ENCODE data around the gene APEH. TPM values are rescaled to one million over a fixed set of nuclear protein-coding genes. Genes with fewer than 3 reads are reported as not detected.
"Not testable (repeated sequence)": the region's sequence is repeated elsewhere in the genome, so short reads cannot be mapped to it uniquely, and the experiment has no call there.

APEH gene
- total RNA-seq, 2 experiments from 2014 or later: 148 to 165 TPM

DNA sequence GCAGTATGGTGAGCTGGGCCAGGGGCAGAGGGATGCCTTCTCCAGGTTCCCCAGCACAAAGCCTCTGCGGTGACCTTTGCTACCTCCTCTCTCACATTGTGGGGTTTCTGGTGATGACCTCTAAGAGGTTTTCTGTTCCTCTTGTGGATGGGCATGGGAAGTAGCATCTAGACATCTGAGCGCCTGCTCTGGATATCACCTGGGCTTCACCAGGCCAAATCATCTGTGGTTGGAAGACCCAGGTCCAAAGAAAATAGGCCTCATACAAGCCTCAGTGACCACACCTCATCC is 7.0 kb downstream of the APEH start:
- Mint-ChIP-seq H3K4me3 (no peak overlapping the region), H3K27me3 (no peaks in the 10 kb centered on the region), H3K9me3 (no peaks in the 10 kb centered on the region), H3K4me1 (peaks cover 7% of the 10 kb centered on the region), H3K36me3 (peaks cover 5% of the 10 kb centered on the region), H3K27ac (no peak overlapping the region)
- no peak for DNase-seq
- POLR2A ChIA-PET: no interaction called here
- ATAC-seq (ENCODE audit: low read depth): no peak

DNA sequence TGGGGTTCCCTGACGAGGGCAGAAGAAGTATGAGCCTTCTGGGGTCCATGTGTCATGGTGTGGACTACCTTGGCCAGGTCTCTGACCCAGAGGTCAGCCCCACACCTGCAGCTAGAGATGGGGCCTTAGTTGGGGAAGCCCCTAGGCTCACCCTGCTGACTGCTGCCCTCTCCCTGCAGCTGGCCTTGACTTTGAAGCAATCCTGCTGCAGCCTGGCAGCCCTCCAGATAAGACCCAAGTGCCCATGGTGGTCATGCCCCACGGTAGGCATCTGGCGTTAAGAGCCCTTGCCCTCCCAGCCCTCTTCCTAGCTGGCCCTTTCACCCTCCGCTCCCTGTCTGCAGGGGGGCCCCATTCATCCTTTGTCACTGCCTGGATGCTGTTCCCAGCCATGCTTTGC is 7.4 kb downstream of the APEH start:
- H3K4me3 Mint-ChIP-seq: no peak overlapping the region
- H3K4me1 Mint-ChIP-seq: peaks cover 6% of the 10 kb centered on the region
- ATAC-seq (ENCODE audit: low read depth) (no peak), DNase-seq (no peak)
- H3K36me3 Mint-ChIP-seq: peaks cover 5% of the 10 kb centered on the region
- H3K27me3 Mint-ChIP-seq: no peaks in the 10 kb centered on the region
- no peaks in the 10 kb centered on the region for H3K9me3 Mint-ChIP-seq
- H3K27ac Mint-ChIP-seq: no peak overlapping the region
- POLR2A ChIA-PET: no interaction called here

DNA sequence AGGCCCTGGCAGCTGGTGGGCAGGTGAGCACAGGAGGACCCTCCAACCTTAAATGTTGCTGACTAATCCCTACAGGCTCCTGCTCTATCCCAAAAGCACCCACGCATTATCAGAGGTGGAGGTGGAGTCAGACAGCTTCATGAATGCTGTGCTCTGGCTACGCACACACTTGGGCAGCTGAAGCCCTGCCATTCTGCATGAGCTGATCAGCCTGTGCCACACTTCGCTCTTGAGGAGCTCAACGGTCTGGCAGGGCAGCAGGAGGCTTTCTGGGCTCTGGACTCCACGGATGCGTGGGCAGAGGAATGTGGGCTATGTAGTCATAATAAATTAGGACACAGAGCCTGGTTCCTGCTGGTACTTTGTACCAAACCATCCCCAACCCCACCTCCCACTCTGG is 9.0 kb downstream of the APEH start:
- peaks cover 8% of the 10 kb centered on the region for H3K4me1 Mint-ChIP-seq
- H3K27ac Mint-ChIP-seq: no peak overlapping the region

DNA sequence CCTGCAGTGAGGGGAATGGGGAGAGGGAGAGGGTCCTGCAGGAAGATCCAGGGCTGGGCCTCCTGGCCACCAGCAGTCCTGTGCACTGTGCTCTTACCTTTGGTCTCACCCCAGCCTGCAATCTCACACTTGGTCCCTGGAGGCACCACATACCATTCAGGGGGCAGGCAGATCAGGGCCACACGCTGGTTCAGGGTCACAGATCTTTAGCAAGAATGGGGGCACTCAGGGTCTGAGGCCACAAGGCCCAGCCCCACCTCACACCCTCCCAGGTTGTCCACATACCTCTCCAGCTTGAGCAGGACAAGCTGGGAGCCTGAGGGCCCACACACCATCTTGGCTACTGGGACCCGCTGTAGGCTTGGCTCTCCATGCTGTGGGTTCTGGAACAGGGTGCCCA is 10.3 kb downstream of the APEH start:
- H3K27me3 Mint-ChIP-seq; H3K27ac Mint-ChIP-seq; H3K9me3 Mint-ChIP-seq; ATAC-seq (ENCODE audit: low read depth); DNase-seq; H3K4me3 Mint-ChIP-seq; POLR2A ChIA-PET; H3K36me3 Mint-ChIP-seq; H3K4me1 Mint-ChIP-seq: not testable (repeated sequence)

More for the DNA sequence above, 9.0 kb downstream of the APEH start:
- H3K36me3 Mint-ChIP-seq: peaks cover 5% of the 10 kb centered on the region
- no peak overlapping the region for H3K4me3 Mint-ChIP-seq
- ATAC-seq (ENCODE audit: low read depth) (no peak), DNase-seq (no peak)
- POLR2A ChIA-PET: no interaction called here
- H3K9me3 Mint-ChIP-seq: no peaks in the 10 kb centered on the region
- H3K27me3 Mint-ChIP-seq: no peaks in the 10 kb centered on the region

DNA sequence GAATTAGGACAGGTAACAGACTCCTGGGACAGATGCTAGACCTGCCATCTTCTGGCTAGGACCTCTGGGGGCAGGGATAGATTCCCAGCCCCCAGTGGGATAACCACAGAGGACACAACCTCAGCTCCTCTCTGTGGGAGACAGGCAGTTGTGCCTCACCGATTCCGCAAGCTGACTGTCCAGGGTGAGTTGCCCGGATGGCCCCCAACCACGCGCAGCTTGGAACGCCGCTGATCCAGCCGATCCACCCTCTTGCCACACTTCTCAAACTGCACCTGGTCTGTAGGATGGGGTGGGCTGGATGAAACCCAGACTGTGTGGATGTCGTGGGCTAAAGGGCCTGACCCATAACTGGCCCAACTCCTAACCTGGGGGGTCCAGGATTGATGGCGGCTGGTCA is 11.0 kb downstream of the APEH start:
- H3K27ac Mint-ChIP-seq; H3K36me3 Mint-ChIP-seq; POLR2A ChIA-PET; H3K4me3 Mint-ChIP-seq; H3K4me1 Mint-ChIP-seq; H3K27me3 Mint-ChIP-seq; ATAC-seq (ENCODE audit: low read depth); H3K9me3 Mint-ChIP-seq; DNase-seq: not testable (repeated sequence)

DNA sequence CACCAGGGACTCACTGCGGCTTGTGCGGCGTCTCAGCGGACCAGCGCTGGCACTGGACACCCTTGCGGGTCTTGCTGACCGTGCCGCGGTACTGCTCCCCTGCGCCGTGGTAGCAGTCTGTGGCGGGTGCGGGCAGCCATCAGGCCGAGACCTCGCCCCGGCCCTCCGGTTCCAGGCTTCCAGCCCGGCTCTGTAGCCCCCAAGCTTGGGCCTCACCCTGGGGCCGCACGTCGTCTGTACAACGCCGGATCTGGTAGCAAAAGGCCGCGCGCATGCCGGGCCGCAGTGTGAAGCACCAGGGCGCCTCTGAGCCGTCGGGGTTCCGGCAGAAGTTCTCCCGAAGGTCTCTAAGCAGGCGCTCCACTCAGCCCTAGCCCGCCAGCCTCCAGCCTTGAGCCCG is 11.7 kb downstream of the APEH start:
- DNase-seq; POLR2A ChIA-PET; H3K27ac Mint-ChIP-seq; H3K27me3 Mint-ChIP-seq; H3K9me3 Mint-ChIP-seq; H3K4me3 Mint-ChIP-seq; H3K36me3 Mint-ChIP-seq; ATAC-seq (ENCODE audit: low read depth): not testable (repeated sequence)
- H3K4me1 Mint-ChIP-seq: peaks cover 11% of the 10 kb centered on the region

DNA sequence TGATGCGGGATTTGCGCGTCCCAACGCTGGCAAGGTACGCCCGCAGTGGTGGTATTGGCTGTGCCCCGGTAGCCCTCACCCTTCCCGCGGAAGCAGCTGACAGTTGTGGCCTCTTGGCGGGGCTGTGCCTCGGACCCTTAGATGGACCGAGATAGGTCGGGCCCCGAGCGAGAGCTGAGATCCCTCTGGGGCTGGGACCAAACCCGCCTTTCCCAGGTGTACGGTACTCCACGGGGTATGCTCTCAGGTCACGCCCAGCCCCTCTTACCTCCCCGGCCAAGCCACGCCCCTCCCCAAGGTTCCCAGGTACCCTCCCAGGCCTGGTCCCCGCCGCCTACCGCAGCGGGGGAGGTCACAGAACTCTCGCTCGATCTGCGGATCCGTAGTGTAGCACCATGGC is 12.2 kb downstream of the APEH start:
- H3K4me3 Mint-ChIP-seq: not testable (repeated sequence)

DNA sequence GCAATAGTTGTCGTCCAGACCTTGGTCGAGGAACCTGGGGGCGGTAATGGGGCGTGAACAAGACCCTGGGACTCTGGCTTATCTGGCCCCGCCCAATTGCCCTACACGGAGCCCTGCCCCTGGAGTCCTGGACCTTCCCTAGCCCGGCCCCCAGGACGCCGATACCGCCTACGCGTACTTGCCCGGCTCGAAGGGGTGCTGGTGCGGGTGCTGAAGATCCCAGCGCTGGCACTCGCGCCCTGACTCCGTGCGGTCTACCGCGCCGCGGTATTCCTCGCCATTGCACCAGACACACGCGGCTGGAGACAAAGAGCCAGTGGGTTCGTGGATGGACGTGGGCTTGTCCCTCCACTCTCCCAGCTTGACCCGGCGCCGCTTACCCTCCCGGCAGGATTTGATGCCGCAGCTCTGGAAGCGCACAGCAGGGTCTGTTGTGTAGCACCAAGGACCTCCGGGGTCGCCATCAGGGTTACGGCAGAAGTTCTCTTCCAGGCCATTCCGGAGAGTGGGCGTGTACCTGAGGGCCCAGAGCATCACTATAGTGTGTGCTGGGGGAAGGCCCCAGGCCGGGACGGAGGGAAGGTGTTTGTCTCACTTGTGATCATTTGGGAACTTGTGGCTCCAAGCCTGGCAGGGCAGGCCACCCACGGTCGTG is 12.7 kb downstream of the APEH start:
- POLR2A ChIA-PET, H3K36me3 Mint-ChIP-seq, H3K9me3 Mint-ChIP-seq, H3K27ac Mint-ChIP-seq, H3K27me3 Mint-ChIP-seq: not testable (repeated sequence)
- peaks cover 16% of the 10 kb centered on the region for H3K4me1 Mint-ChIP-seq
- DNase-seq (peak; percentile 58), ATAC-seq (ENCODE audit: low read depth) (peak; percentile 15)
- peak overlapping the region; percentile 13 for H3K4me3 Mint-ChIP-seq

More for the DNA sequence above, 12.2 kb downstream of the APEH start:
- H3K27me3 Mint-ChIP-seq, H3K27ac Mint-ChIP-seq, POLR2A ChIA-PET, H3K9me3 Mint-ChIP-seq, H3K36me3 Mint-ChIP-seq: not testable (repeated sequence)
- peaks cover 14% of the 10 kb centered on the region for H3K4me1 Mint-ChIP-seq
- ATAC-seq (ENCODE audit: low read depth): peak; percentile 1
- peak; percentile 54 for DNase-seq

DNA sequence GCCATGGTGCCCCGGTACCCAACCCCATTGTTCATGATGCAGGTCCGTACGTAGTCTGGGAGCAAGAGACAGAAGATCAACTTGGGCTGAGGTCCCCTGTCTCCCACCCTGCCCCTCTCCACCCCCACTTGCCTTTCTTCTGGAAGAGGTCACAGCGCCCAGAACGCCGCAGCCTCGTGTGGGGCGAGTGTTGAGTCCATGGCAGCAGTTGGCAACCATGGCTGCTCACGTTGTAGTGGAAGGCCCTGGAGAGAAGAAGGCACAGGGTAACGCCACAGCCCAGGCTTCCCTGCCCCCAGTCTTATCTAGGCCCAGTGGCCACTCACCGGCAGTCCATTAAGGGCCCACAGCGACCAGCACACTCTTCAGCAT is 13.3 kb downstream of the APEH start:
- POLR2A ChIA-PET; H3K4me3 Mint-ChIP-seq; H3K9me3 Mint-ChIP-seq; ATAC-seq (ENCODE audit: low read depth); H3K27me3 Mint-ChIP-seq; H3K27ac Mint-ChIP-seq; H3K36me3 Mint-ChIP-seq; DNase-seq: not testable (repeated sequence)
- peaks cover 16% of the 10 kb centered on the region for H3K4me1 Mint-ChIP-seq

DNA sequence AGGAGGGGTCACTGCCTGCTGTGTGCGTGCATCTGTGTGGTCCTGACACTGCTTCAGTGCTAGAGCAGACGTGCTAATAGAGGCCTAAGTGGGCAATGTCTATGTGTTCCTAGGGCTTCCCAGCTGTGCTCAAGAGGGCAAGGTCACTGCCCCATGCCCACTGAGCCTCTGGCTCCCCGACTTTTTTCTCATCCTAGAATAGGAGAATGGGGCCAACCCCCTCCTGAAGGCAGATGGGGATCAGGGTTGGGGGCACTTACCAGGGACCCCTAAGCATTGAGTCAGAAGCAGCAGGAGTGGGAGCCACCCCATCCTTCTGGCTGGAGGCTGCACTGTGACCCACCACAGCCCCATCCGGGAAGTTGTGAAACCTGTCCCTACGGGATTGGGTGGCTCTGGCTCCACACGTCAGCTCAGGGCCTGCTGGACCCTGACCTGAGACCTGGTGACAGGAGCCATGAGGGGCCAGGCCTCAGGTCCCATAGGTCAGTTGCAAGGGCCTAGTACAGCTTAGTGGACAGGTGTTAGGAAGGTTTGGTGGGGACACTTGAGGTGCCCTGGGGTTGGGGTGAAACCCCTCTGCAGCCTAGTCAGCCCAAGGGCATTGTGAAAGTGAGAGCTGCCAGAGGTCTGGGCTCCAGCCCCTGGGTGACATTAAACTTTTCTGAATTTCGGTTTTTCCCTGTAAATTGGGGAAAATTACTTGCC is 14.3 kb downstream of the APEH start:
- peak overlapping the region; percentile 95 for H3K27ac Mint-ChIP-seq
- H3K9me3 Mint-ChIP-seq; ATAC-seq (ENCODE audit: low read depth); POLR2A ChIA-PET; H3K36me3 Mint-ChIP-seq; DNase-seq; H3K27me3 Mint-ChIP-seq: not testable (repeated sequence)
- peak overlapping the region; percentile 95 for H3K4me3 Mint-ChIP-seq
- H3K4me1 Mint-ChIP-seq: peaks cover 16% of the 10 kb centered on the region

DNA sequence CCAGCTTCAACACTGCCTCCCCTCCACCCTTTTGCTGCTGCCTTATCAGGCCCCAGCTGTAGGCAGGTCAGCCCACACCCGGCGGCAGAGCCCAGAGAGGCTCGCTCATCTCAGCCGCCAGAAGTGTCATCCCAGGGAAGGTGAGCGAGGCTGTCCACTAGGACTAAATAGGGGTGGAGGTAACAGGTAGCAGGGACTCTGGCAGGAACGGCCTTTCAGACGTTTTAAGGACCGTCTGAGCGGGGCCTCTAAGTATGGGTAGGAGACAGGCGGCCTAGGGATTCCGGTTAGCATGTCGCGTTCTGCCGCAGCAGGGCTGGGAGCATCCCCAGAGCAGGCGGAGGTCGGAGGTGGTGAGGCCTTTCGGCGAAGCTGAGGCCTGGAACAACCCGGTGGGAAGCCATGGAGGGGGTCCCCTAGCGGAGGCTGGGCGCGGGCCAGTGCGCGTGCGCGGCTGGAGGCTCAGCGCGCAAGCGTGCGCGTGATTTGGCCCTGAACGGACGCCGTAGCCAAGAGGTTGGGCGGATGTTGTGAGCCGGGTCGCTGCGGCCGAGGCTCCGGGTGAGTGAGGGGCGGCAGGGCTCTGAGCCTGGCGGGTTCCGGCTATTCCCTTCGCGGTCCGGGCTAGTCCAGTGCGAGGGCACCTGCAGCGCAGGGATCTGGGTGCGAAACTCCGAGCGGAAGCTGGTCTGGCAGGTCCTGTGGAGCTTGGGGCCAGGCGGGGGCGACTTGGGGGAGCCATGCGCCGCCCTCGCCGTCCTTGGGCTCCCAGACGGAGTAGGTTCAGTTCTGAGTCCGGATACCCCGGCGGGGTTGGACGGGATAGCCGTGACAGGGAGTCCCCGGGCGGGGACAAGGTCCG is 15.1 kb downstream of the APEH start, which contains the start of the genes MST1 and RNF123:
MST1 (minus strand) TSS at position 429 of the 862 bp plus-strand sequence. CDS start 783 bp downstream, outside the sequence.
RNF123 (plus strand) TSS at position 512 of the 862 bp plus-strand sequence. CDS start 1,609 bp downstream, outside the sequence.
- Mint-ChIP-seq H3K27ac (peak within 1 kb of the TSS; percentile 95), H3K36me3 (peaks cover 3% of the 10 kb centered on the region), H3K4me1 (peaks cover 16% of the 10 kb centered on the region), H3K9me3 (no peaks in the 10 kb centered on the region), H3K4me3 (peak within 1 kb of the TSS; percentile 95), H3K27me3 (no peaks in the 10 kb centered on the region)
- ATAC-seq (ENCODE audit: low read depth): peak; percentile 81
- peak; percentile 97 for DNase-seq
- POLR2A ChIA-PET: no interaction called here

DNA sequence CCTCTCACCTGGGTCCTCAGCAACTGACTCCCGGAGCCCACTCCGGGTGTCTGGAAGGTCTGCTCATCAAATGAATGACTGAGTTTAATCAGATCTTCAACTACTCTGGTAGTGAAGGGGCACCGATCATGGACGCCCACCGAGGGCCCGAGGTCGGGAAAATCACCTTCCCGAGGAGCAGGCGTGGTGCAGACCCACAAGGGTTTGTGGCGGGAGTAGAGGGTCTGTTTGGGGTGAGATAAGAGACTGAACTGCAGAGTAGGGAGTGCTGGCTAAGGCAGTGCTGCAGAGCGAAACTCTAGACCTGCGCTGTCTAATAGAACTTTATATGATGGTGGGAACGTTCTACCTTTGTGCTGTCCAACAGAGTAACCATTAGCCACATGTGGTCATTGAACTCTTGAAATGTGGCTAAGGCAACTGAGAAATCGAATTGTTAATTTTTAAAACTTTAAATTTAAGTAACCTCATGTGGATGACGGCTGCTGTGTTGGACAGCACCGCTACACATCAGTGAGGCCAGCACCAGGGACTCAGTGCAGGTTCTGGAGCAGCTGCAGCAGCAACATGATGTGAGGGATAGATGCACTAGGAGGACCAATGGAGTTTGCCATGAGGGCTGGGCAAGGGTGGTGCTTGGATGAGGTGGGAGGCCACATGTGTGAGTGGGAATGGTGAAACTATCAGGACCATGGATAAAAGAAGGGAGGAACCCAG is 15.9 kb downstream of the APEH start:
- H3K27me3 Mint-ChIP-seq; ATAC-seq (ENCODE audit: low read depth); H3K9me3 Mint-ChIP-seq; POLR2A ChIA-PET; DNase-seq; H3K36me3 Mint-ChIP-seq: not testable (repeated sequence)
- peak overlapping the region; percentile 95 for H3K27ac Mint-ChIP-seq
- H3K4me3 Mint-ChIP-seq: peak overlapping the region; percentile 95
- H3K4me1 Mint-ChIP-seq: peaks cover 16% of the 10 kb centered on the region

DNA sequence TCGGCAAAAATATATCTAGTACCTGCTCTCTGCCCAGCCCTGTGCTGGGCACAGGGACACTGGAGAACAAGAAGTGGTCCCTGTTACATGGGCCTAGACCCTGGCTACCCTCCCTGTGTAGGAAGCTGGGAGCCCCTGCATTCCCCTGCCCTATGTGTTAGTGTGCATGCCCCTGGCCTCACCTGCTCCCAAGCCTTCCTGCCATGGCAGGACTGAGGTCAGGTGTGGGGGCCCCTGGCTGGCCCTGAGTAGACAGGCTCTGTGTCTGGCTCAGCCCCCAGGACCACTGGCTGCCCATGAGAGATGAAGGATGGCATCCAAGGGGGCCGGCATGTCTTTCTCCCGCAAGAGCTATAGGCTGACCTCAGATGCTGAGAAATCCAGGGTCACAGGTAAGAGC is 16.7 kb downstream of the APEH start:
- H3K27ac Mint-ChIP-seq; H3K36me3 Mint-ChIP-seq; ATAC-seq (ENCODE audit: low read depth); H3K27me3 Mint-ChIP-seq; DNase-seq; POLR2A ChIA-PET; H3K9me3 Mint-ChIP-seq: not testable (repeated sequence)
- H3K4me1 Mint-ChIP-seq: peaks cover 16% of the 10 kb centered on the region
- peak overlapping the region; percentile 95 for H3K4me3 Mint-ChIP-seq
